ENCODE results near the gene SCMH1. TPM values are rescaled to one million over a fixed set of nuclear protein-coding genes. Genes with fewer than 3 reads are reported as not detected.

SCMH1 gene
- 16.6 and 28.8 TPM in 2 replicates for total RNA-seq (2014; rRNA removed; shearing (Covaris generic))

DNA sequence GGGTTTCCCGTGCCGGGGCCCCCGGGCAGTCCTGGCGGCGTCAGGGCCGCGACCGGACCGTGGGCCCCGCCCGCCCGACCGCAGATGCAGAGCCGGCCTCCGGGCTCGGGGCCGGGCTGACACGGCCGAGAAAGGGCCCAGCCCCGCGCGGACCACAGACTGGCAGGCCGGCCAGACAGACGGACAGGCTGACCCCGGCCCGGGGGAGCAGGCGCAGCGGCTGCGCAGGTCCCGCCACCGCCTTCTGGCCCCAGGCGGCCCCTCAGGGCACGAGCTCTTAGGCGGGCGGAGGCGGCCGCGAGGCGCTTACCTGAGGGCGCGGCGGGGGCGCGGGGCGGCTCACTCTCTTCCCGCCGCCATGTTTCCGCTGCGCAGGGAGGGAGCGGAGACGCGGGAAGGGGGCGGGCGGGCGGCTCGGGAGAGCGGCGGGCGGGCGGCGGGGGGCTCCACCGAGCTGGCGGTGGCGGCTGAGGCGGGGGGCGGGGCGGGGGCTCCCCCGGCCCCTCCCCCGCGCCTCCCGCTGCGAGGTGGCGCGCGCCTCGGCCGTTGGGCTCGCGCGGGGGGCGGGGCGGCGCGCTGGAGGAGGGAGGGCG is at the start of gene SCMH1:
TSS of gene SCMH1 (minus strand) at position 558 of the 593 bp plus-strand sequence. CDS start 56,173 bp downstream, outside the sequence.
- Histone ChIP-seq H3K9me3 (replicated peaks) (no peaks in the 10 kb centered on the region), H3K27ac (peak within 1 kb of the TSS; percentile 93), H3K36me3 (peaks cover 10% of the 10 kb centered on the region), H3K4me1 (replicated peaks) (peaks cover 39% of the 10 kb centered on the region), H3K4me3 (peak within 1 kb of the TSS; percentile 99), H3K27me3 (replicated peaks) (no peaks in the 10 kb centered on the region)
- peak; percentile 52 to 72 for DNase-seq (ENCODE audit: low read depth in 1 of 2, low spot score in 2 of 2)

DNA sequence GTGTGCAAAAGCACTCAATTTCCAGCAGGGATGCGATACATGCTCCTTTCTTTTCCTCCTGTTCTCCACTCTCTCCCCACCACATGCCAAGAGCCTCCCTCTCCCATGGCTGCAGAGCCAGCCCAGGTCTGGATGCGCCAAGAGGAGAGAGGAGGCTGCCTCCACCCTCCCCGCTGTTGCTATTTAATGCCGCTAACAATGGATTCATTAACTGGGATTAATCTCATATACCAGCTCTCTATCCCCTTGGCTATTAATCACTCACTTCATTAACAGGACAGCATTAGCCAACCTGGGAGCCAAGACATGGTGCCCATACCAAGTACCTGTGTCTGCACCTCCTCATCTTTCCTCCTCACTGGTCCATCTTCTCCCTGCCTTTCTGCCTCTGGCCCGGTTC is 49.1 kb upstream of the SCMH1 start:
- H3K36me3 ChIP-seq: no peaks in the 10 kb centered on the region
- no peaks in the 10 kb centered on the region for H3K9me3 ChIP-seq (replicated peaks)
- peak in 1 of 2 experiments; percentile 23 for DNase-seq (ENCODE audit: low read depth in 1 of 2, low spot score in 2 of 2)
- no peak overlapping the region for H3K27ac ChIP-seq
- no peaks in the 10 kb centered on the region for H3K4me1 ChIP-seq (replicated peaks)
- no peak overlapping the region for H3K4me3 ChIP-seq
- peaks cover 11% of the 10 kb centered on the region; the same call in 1 of the 2 replicates for H3K27me3 ChIP-seq (replicated peaks)

DNA sequence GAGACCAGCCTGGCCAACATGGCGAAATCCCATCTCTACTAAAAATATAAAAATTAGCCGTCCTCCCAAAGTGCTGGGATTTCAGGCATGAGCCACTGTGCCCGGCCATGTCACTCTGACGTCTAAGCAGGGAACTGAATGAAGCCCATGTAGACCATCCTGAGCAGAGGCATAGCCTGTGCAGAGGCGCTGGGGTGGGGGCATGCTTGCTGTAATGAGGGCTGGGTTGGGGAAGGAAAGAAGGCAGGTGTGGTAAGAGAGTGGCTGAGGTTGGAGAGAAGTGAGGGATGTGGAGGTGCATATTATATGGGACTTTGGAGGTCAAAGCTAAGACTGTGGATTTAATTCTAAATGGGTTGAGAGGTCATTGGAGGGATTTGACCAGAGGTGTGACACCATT is 47.1 kb upstream of the SCMH1 start:
- Histone ChIP-seq H3K4me1 (replicated peaks) (no peaks in the 10 kb centered on the region), H3K9me3 (replicated peaks) (no peaks in the 10 kb centered on the region), H3K27ac (no peak overlapping the region), H3K36me3 (no peaks in the 10 kb centered on the region), H3K27me3 (replicated peaks) (peaks cover 21% of the 10 kb centered on the region; the same call in 1 of the 2 replicates), H3K4me3 (no peak overlapping the region)
- DNase-seq (ENCODE audit: low read depth in 1 of 2, low spot score in 2 of 2): peak in 1 of 2 experiments; percentile 15

DNA sequence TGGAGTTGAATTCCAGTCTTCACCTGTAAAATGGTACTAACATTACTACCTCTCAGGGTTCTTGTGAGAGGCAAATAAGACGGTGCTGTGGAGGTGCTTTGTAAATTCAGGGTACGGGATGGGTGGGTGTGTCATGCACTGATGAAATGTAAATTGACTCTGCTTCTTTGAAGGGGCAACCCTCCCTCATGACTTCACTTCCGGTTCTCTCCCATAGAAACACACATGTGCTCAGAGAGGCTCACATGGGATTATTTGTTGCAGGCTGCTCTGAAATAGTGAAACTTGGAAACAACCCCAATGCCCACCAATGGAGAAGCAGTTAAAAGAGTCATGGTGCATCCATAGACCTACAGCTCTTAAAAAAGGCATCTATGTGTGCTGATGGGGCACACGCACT is 44.9 kb upstream of the SCMH1 start:
- H3K27me3 ChIP-seq (replicated peaks): peaks cover 18% of the 10 kb centered on the region
- no peak overlapping the region for H3K27ac ChIP-seq
- DNase-seq (ENCODE audit: low read depth in 1 of 2, low spot score in 2 of 2): no peak
- no peak overlapping the region for H3K4me3 ChIP-seq
- H3K4me1 ChIP-seq (replicated peaks): no peaks in the 10 kb centered on the region
- H3K36me3 ChIP-seq: no peaks in the 10 kb centered on the region
- H3K9me3 ChIP-seq (replicated peaks): no peaks in the 10 kb centered on the region

DNA sequence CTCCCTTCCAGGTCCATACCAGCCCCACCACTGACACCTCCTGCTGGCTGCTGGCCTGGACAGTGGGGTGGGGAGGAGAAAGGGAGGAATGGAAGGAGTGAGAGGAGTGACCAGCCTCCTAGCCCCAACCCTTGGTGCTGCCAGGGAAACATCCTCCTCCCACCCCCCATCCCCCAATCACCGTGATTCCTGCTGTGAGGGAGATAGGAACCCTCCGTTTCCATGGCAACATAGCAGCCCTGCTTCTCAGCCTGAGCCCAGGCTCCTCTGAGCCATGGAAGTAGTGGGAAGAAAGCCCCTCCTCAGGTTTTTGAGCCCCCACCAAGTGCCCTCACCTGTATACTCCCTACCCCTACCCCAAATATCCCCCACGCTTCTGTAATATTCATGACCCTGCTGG is 44.4 kb upstream of the SCMH1 start:
- no peak overlapping the region for H3K4me3 ChIP-seq
- no peaks in the 10 kb centered on the region for H3K4me1 ChIP-seq (replicated peaks)
- no peak overlapping the region for H3K27ac ChIP-seq
- H3K9me3 ChIP-seq (replicated peaks): no peaks in the 10 kb centered on the region
- no peak for DNase-seq (ENCODE audit: low read depth in 1 of 2, low spot score in 2 of 2)
- H3K27me3 ChIP-seq (replicated peaks): peaks cover 15% of the 10 kb centered on the region
- no peaks in the 10 kb centered on the region for H3K36me3 ChIP-seq

DNA sequence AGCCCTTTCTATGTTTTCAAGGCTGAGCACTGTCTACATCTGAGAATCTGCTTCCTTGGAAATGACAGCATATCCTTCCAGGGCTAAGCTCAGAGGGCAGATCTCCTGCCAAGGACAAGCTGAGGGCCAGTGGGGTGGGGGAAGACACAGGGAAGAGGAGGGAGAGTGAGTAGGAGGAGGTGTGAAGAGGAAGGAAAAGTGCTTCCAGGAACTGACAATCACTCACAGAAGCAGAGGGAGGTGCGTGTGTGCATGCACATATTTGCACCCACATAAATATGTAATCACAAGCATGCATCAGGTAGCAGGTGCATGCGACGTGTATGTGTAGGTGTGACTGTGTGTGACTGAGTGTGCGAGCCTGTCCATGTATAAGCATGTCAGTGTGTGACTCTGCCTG is 43.7 kb upstream of the SCMH1 start:
- DNase-seq (ENCODE audit: low read depth in 1 of 2, low spot score in 2 of 2): no peak
- H3K9me3 ChIP-seq (replicated peaks): no peaks in the 10 kb centered on the region
- H3K27me3 ChIP-seq (replicated peaks): peaks cover 14% of the 10 kb centered on the region
- no peak overlapping the region for H3K4me3 ChIP-seq
- no peak overlapping the region for H3K27ac ChIP-seq
- no peaks in the 10 kb centered on the region for H3K4me1 ChIP-seq (replicated peaks)
- no peaks in the 10 kb centered on the region for H3K36me3 ChIP-seq

DNA sequence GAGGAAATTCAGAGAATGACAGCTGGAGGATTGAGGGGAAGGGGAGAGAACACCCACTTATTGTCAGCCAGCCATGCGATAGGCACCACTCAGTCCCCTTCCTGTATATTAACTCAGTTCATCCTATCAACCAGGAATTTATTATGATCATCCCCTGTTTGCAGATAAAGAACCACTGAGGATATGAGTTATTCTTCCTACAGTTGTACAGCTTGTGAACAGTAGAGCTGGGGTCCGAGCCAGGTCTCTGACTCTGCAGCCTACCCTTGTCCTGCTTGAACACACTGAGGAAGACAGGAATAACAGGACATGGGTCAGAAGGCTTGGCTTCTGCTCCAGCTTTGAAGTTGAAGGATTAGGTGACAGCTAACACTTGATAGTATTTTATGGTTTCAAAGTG is 42.0 kb upstream of the SCMH1 start:
- H3K27ac ChIP-seq: no peak overlapping the region
- no peaks in the 10 kb centered on the region for H3K36me3 ChIP-seq
- H3K4me1 ChIP-seq (replicated peaks): no peaks in the 10 kb centered on the region
- H3K9me3 ChIP-seq (replicated peaks): no peaks in the 10 kb centered on the region
- no peak for DNase-seq (ENCODE audit: low read depth in 1 of 2, low spot score in 2 of 2)
- H3K4me3 ChIP-seq: no peak overlapping the region
- H3K27me3 ChIP-seq (replicated peaks): peaks cover 14% of the 10 kb centered on the region

DNA sequence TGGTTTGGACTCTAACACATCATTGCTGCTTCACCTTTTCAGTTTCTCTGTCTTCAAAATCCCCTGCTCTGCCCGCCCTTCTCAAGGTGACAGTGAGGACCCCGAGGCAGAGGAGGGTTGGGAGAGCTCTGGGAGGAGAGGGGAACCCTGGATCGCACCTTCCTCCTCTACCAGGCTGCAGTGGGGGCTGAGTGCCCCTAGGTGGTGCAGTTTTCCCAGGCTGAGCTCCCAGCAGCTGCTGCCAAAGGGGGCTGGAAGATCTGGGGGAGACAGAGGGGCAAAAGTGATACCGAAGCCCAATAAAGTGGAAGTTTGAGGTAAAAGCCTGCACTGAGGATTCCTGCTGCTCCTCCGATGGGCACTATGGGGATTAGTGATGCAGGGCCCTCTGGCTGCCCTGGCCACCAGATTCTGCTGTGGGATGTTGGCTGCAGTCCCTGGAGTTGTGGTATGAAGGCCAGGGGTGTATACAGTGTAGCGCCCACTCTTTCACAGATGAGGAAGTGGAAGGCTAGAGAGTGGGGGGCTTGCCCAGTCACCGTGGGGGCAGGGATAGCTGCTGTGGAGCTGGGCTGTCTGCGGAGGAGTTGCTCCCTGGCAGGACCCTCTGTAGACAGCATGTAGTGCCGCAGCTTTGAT is 40.7 kb upstream of the SCMH1 start:
- no peaks in the 10 kb centered on the region for H3K4me1 ChIP-seq (replicated peaks)
- DNase-seq (ENCODE audit: low read depth in 1 of 2, low spot score in 2 of 2): peak in 1 of 2 experiments; percentile 43
- no peaks in the 10 kb centered on the region for H3K36me3 ChIP-seq

DNA sequence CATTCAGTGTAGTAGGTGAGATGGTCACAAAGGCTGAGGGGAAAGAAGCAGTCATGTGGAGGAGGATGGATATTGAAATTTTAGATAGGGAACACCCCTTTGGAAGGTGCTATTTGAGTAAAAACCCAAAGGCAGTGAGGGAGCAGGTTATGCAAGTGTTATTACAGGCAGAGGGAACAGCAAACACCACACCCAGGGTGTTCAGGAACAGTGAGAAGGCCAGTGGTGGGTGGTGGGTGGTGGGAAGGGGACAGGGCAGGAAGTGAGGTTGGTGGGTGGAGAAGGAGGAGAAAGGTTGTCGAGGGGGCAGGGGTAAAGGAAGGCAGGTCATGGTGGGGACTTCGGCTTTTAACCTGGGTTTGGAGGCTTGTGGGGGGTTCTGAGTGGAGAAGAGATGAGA is 39.2 kb upstream of the SCMH1 start:
- H3K4me1 ChIP-seq (replicated peaks): no peaks in the 10 kb centered on the region
- H3K27ac ChIP-seq: no peak overlapping the region
- H3K4me3 ChIP-seq: no peak overlapping the region
- no peaks in the 10 kb centered on the region for H3K36me3 ChIP-seq
- peaks cover 14% of the 10 kb centered on the region for H3K27me3 ChIP-seq (replicated peaks)
- no peak for DNase-seq (ENCODE audit: low read depth in 1 of 2, low spot score in 2 of 2)
- H3K9me3 ChIP-seq (replicated peaks): no peaks in the 10 kb centered on the region

More for the DNA sequence above, 40.7 kb upstream of the SCMH1 start:
- Histone ChIP-seq H3K27ac (no peak overlapping the region), H3K9me3 (replicated peaks) (no peaks in the 10 kb centered on the region), H3K4me3 (no peak overlapping the region), H3K27me3 (replicated peaks) (peaks cover 14% of the 10 kb centered on the region)

DNA sequence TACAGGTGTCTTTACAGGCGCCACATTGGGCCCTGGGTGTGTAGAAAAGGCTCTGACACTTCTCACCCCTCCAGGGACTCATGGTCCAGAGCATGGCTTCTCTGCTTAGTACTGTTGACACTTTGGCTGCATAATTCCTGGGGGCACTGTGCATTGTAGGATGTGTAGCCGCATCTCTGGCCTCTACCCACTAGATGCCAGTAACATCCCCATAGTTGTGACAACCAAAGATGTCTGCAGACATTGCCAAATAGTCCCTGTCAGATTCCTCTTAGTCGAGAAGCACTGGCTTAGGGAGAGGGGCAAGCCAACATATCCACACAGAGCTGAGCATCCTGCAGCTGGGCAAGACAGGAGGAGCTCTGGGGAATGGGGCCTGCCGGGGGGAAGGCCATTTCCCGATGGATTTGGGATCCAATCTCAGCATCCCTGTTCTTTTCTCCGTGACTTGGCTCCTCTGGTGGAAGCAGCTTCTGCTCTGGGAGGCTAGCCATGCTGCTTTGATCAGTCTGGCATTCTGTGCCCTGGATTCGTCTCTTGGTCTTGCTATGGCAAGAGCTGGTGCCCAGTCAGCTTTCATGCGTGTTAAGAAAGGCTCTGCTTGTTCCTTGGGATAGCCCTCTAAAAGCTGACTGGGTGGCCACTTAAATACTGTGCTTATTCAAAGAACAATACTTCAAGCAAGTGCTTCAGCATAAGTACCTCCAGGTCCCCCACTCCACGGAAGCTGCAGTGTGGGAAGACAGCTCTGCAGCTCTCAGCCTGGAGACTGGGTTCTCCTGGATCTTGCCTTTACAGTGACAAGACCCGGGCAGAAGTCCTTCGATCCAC is 38.3 kb upstream of the SCMH1 start:
- DNase-seq (ENCODE audit: low read depth in 1 of 2, low spot score in 2 of 2): no peak
- Histone ChIP-seq H3K9me3 (replicated peaks) (no peaks in the 10 kb centered on the region), H3K4me3 (no peak overlapping the region), H3K27ac (no peak overlapping the region), H3K27me3 (replicated peaks) (peaks cover 11% of the 10 kb centered on the region), H3K4me1 (replicated peaks) (no peaks in the 10 kb centered on the region), H3K36me3 (no peaks in the 10 kb centered on the region)

DNA sequence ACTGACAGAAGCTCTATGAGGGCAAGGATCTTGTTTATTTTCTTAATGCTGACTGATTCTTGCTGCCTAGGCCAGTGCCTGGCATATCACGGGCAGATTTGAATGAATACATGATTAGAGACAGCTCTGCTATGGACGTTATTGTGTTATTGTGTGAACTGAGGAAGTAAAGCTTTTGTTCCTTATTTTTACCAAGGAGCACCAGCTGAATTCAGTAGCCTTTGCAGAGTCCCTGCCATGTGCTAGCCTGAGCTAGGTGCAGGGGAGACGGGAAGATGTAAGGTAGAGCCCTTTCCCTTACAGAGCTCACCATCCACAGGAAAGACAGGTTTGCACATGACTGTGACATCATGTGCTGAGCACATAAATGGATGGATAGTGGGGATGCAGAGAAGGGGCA is 36.0 kb upstream of the SCMH1 start:
- Histone ChIP-seq H3K36me3 (no peaks in the 10 kb centered on the region), H3K9me3 (replicated peaks) (no peaks in the 10 kb centered on the region), H3K27ac (no peak overlapping the region), H3K4me3 (no peak overlapping the region), H3K4me1 (replicated peaks) (no peaks in the 10 kb centered on the region), H3K27me3 (replicated peaks) (peaks cover 3% of the 10 kb centered on the region)
- no peak for DNase-seq (ENCODE audit: low read depth in 1 of 2, low spot score in 2 of 2)

DNA sequence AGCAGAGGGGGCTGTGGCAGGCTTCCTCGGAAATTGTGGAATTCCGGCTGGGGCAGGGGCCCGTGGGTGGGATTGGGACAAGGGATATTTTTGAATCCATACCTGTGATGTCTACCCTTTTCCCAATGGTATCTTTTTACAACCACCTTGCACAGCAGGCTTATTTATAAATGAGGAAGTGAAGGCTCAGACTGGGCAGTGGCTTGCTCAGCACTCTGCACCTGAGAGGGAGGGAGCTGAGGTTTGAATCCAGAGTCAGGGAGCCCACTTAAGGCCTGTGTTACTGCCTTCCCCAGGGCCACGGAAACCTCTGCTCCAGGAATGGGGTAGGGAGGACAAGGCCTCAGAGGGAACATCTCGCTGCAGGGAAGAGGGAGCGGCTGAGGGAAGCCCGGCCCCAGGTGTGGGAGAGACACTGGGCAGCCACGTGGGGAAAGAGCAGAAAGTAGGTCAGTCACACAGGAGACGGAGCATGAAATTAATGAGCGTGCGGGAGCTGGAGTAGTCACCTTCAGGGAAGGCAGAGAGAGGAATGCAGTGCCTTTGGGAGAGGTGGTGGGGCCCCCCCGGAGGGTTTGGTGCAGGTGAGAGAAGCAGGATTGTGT is 35.4 kb upstream of the SCMH1 start:
- peaks cover 3% of the 10 kb centered on the region; the same call in 1 of the 2 replicates for H3K27me3 ChIP-seq (replicated peaks)
- no peaks in the 10 kb centered on the region for H3K9me3 ChIP-seq (replicated peaks)
- no peak for DNase-seq (ENCODE audit: low read depth in 1 of 2, low spot score in 2 of 2)
- H3K27ac ChIP-seq: no peak overlapping the region
- no peaks in the 10 kb centered on the region for H3K4me1 ChIP-seq (replicated peaks)
- H3K4me3 ChIP-seq: no peak overlapping the region
- H3K36me3 ChIP-seq: no peaks in the 10 kb centered on the region

DNA sequence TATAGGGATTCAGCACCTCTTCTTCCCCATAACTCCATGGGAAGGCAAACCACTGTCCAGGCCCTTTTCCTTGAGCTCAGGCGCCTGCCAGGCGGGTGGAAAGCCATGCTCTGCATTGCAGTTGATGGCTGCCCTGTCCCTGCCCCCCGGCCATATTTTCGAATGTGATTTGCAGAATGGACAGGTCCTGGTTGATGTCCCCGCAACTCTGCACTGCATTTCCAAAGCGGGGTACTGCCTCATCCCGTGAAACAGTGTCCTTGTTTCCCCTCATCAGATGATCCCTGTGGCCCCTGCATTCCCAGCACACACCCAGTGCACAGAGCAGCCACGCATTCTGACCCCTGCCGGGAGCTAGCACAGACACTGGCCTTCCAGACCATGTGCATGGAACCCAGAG is 33.7 kb upstream of the SCMH1 start:
- H3K9me3 ChIP-seq (replicated peaks): no peaks in the 10 kb centered on the region
- no peak for DNase-seq (ENCODE audit: low read depth in 1 of 2, low spot score in 2 of 2)
- no peak overlapping the region for H3K27ac ChIP-seq
- H3K27me3 ChIP-seq (replicated peaks): 0 out of 2 replicates have a peak, but pooled peaks cover 1% of the 10 kb centered on the region
- no peaks in the 10 kb centered on the region for H3K4me1 ChIP-seq (replicated peaks)
- no peaks in the 10 kb centered on the region for H3K36me3 ChIP-seq
- no peak overlapping the region for H3K4me3 ChIP-seq
